ENCODE results near the gene ATP8A2.

- no peak for TF ChIP-seq CTCF (IDR thresholded peaks at IDR 0.05)
- TF ChIP-seq POLR2AphosphoS5 (IDR thresholded peaks at IDR 0.05), result no peak
- TF ChIP-seq POLR2A (IDR thresholded peaks at IDR 0.05), result no peak
Measured at GRCh38 chr13:25871389-25872125, 499.8 kb downstream of the ATP8A2 start.
